OCI-LY3 (cell line): ENCODE results near the gene EHMT1.

Experiments
- H2AFZ ChIP-seq: fragments of 200-600, 300-600 bp; shearing (Covaris generic); 2 replicates; pipeline ENCODE4 v1.6.0; 2014; ENCODE audit warnings: antibody characterized with exemption, low read depth, low read length
- H3K27ac ChIP-seq: fragments of 200-600, 300-600 bp; sonication (generic); 2 replicates; pipeline ENCODE4 v1.5.1; 2014; ENCODE audit warnings: mild to moderate bottlenecking, low read length, moderate library complexity, mixed read lengths
- H3K27me3 ChIP-seq: fragments of 200-600, 300-600 bp; sonication (generic); 2 replicates; pipeline ENCODE4 v1.6.1; 2014; ENCODE audit warnings: low read depth, low read length, mixed read lengths
- H3K36me3 ChIP-seq: fragments of 200-600, 300-600 bp; sonication (generic); replicated peaks from 2 replicates; pipeline ENCODE3; 2014; ENCODE audit warnings: low read depth, low read length, mixed read lengths
- H3K4me1 ChIP-seq: fragments of 300-600, 200-600 bp; sonication (generic); 2 replicates; pipeline ENCODE4 v1.6.1; 2014; ENCODE audit warnings: low read length, mixed read lengths
- H3K4me2 ChIP-seq: fragments of 200-600, 300-600 bp; sonication (generic); 2 replicates; pipeline ENCODE4 v1.6.1; 2014; ENCODE audit warnings: low read length, mixed read lengths
- H3K4me3 ChIP-seq: fragments of 300-600, 200-600 bp; sonication (generic); 2 replicates; pipeline ENCODE4 v1.5.1; 2014; ENCODE audit warnings: antibody characterized with exemption, mild to moderate bottlenecking, low read length, moderate library complexity
- H3K79me2 ChIP-seq: fragments of 300-600, 200-600 bp; shearing (Covaris generic); 2 replicates; pipeline ENCODE4 v1.6.1; 2014; ENCODE audit warnings: mild to moderate bottlenecking, low read length, mixed read lengths
- H3K9ac ChIP-seq: fragments of 300-600, 200-600 bp; shearing (Covaris generic); 2 replicates; pipeline ENCODE4 v1.6.0; 2014; ENCODE audit warnings: mild to moderate bottlenecking, low read length, moderate library complexity
- H3K9me3 ChIP-seq: fragments of 200-600, 300-600 bp; shearing (Covaris generic); 2 replicates; pipeline ENCODE4 v1.6.1; 2014; ENCODE audit warnings: low read length, mixed read lengths; ENCODE audit not compliant: insufficient read depth
- H4K20me1 ChIP-seq: fragments of 200-600, 300-600 bp; sonication (generic); 2 replicates; pipeline ENCODE4 v1.6.1; 2016; ENCODE audit warnings: low read length, mixed read lengths; ENCODE audit not compliant: insufficient read depth
- EZH2phosphoT487 ChIP-seq: fragments of 200-600 bp; shearing (Covaris generic); IDR thresholded peaks from 2 replicates; pipeline ENCODE4 v1.6.1; 2018; ENCODE audit warnings: antibody characterized with exemption, mixed run types, low read depth
- TF ChIP-seq, protein P1 (sequence below): fragments of 200-600, 300-600 bp; sonication (generic); IDR thresholded peaks from 2 replicates; pipeline ENCODE4 v1.5.1; 2014; ENCODE audit warnings: antibody characterized with exemption, low read length, low read depth

The EHMT1 gene

DNA sequence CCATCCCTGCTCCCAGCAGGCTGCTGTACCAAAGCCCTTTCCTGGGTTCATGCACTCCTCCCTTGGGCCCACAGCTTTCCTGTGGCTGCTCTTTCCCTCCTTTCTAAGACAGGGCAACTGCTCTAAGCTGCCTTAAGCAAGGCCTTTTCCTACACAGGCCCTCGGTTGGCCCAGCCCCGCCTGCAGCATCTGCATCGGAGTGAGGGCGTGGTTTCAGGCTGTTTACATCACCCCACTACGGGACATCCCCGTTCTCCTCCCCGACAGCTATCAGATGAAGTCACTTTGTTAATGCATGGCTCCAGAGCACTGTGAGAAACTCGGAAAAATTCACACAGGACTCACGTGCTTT lies 43.5 kb upstream of the EHMT1 start:
- TF ChIP-seq, protein P1, sequence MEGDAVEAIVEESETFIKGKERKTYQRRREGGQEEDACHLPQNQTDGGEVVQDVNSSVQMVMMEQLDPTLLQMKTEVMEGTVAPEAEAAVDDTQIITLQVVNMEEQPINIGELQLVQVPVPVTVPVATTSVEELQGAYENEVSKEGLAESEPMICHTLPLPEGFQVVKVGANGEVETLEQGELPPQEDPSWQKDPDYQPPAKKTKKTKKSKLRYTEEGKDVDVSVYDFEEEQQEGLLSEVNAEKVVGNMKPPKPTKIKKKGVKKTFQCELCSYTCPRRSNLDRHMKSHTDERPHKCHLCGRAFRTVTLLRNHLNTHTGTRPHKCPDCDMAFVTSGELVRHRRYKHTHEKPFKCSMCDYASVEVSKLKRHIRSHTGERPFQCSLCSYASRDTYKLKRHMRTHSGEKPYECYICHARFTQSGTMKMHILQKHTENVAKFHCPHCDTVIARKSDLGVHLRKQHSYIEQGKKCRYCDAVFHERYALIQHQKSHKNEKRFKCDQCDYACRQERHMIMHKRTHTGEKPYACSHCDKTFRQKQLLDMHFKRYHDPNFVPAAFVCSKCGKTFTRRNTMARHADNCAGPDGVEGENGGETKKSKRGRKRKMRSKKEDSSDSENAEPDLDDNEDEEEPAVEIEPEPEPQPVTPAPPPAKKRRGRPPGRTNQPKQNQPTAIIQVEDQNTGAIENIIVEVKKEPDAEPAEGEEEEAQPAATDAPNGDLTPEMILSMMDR = no peak
- TF ChIP-seq EZH2phosphoT487 = no peak
- Histone ChIP-seq H2AFZ (no peak overlapping the region), H3K36me3 (peaks cover 32% of the 10 kb centered on the region), H3K27me3 (no peaks in the 10 kb centered on the region), H3K4me3 (peak overlapping the region; percentile 62), H3K79me2 (peaks cover 62% of the 10 kb centered on the region), H4K20me1 (peaks cover 8% of the 10 kb centered on the region; the same call in 1 of the 2 replicates), H3K9me3 (no peaks in the 10 kb centered on the region), H3K4me1 (peaks cover 37% of the 10 kb centered on the region), H3K9ac (peak overlapping the region; percentile 63), H3K4me2 (peak overlapping the region; percentile 89), H3K27ac (peak overlapping the region; percentile 86)

DNA sequence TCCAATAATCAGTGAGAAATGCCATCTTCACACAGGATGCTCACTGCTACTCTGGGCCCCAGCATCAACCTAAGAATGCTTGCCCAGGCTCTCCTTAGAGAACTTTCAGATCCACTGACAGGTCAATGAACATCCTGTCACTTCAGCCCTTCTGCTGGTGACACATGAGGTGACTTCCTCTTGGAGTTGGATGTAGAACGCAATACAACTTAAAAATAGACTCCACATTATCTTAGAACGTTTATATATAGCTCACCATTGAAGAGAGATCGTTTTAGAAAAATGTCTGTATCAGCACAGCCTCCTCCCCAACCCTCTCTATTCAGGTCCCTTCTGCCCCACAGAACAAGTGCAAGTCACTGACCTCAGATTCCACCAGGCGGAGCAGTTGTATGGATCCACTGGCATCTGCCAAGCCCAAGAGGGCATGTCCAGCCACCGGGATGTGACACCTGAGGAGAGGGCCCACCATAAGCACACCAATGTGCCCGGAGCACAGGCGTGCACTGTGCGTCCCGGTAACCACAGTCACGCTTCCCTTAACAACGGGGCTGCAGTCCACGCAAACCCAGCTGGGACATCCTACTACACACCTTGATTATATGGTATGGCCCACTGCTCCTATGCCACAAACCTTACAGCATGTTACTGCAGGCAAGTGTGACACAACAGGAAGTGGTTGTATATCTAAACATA lies 42.9 kb upstream of the EHMT1 start:
- Histone ChIP-seq H3K79me2 (peaks cover 56% of the 10 kb centered on the region), H3K27ac (peak overlapping the region; percentile 86), H3K9ac (peak overlapping the region; percentile 44; the same call in 1 of the 2 replicates), H3K4me1 (peaks cover 37% of the 10 kb centered on the region), H3K4me3 (peak overlapping the region; percentile 62), H3K36me3 (peaks cover 27% of the 10 kb centered on the region), H2AFZ (no peak overlapping the region), H4K20me1 (peaks cover 8% of the 10 kb centered on the region; the same call in 1 of the 2 replicates), H3K27me3 (no peaks in the 10 kb centered on the region), H3K4me2 (peak overlapping the region; percentile 89), H3K9me3 (no peaks in the 10 kb centered on the region)
- TF ChIP-seq EZH2phosphoT487 = no peak
- TF ChIP-seq, protein P1 = peak; percentile 41

DNA sequence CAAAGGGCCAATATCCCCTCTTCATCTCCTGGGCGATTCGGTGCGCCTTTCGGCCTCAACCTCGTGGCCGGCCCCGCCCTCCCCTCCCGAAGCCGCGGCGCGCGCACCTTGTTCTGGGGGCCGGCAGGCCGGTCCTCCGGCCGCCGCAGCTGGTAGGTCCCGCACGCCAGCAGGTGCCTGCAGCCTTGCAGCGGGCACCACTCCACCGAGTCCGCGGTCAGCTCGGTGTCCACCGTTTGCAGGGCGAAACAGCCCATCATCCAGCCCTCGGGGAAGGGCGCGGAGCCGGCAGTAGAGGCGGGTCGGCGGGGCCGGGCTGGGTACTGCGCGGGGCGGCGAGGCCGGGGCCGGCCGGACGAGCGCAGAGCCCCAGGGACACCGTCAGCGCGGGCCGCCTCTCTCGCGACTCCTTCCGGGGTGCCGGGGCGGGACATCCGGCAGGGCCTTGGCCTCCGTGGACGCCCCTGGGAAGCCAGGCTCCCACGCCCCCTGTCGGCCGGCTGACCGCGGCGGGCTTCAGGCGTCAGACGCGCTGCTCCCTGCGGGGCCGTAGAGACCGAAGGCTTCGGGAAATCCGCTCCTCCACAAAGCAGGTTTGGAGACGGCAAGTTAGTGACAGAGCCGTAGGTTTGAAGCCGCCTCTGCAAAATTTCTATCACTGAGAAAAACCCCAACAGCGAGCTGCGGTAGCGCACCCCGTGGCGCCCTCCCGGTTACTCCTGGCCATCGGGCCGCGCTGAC lies 40.1 kb upstream of the EHMT1 start, which contains the start of gene DPH7:
Gene DPH7 (minus strand): TSS at position 408 of the 741 bp plus-strand sequence. CDS start 148 bp downstream, at position 260.
- Histone ChIP-seq H3K9ac (peak within 1 kb of the TSS; percentile 86), H3K4me1 (peaks cover 37% of the 10 kb centered on the region)

More for the DNA sequence above, 40.1 kb upstream of the EHMT1 start, which contains the start of gene DPH7:
- H3K9me3 ChIP-seq = no peaks in the 10 kb centered on the region
- H3K4me2 ChIP-seq = peak within 1 kb of the TSS; percentile 89
- peak within 1 kb of the TSS; percentile 47; the same call in 1 of the 2 replicates for H2AFZ ChIP-seq
- TF ChIP-seq EZH2phosphoT487 = no peak
- TF ChIP-seq, protein P1 = peak; percentile 79
- H3K36me3 ChIP-seq = peaks cover 21% of the 10 kb centered on the region
- H3K27ac ChIP-seq = peak within 1 kb of the TSS; percentile 86
- H4K20me1 ChIP-seq = peaks cover 13% of the 10 kb centered on the region; the same call in 1 of the 2 replicates
- H3K79me2 ChIP-seq = peaks cover 44% of the 10 kb centered on the region
- H3K27me3 ChIP-seq = no peaks in the 10 kb centered on the region
- peak within 1 kb of the TSS; percentile 98 for H3K4me3 ChIP-seq
